ENCODE measurements around the gene ZNF436.
A peak's percentile ranks its signal among the peaks of the same experiment; 100 is the strongest.

The ZNF436 gene

DNA sequence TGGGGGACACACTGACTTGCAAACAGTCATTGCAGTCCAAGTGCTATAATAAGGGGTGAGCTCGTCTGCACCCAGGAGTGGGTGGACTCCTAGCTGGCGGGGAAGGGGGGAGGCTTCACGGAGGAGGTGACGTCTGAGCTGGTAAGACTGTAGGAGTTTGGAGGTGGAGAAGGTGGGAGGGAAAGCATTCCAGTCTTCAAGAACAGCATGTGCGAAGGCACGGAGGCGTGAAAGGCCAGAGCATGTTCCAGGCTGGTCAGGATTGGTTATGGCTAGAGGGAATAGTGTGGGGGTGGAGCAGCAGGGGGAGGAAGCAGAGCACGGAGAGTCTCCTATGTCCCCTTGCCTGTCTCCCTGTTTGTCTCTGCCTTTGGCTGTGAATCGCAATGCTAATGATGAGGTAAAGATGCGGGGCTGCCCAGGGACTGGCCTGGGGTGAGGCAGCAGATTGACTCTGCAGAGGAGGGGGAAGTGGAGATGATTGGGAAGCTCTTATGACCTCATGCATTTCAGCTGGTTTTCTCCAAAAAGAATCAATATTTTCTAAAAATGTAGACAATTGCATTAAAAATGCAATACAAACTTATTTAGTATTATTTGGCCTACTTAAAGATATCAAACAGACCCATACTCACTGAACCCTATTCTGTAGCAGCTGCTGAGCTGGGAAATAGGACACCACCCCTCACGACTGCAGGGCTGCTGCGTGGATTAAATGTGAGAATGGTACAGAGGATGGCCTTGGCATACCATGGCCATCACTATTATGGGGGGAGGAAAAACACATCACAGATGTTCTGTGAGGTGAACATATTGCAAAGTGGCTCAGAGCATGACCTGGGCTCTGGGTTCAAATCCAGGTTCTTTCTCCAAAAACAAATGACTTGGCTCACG lies 2.6 kb upstream of the ZNF436 start:
- no peaks in the 10 kb centered on the region for H3K27me3 ChIP-seq (ENCODE audit: insufficient read depth, low read depth, severe bottlenecking)
- DNase-seq, result peak; percentile 27
- no peaks in the 10 kb centered on the region for H3K9me3 ChIP-seq (ENCODE audit: severe bottlenecking)
- no peaks in the 10 kb centered on the region; the same call in 1 of the 2 replicates for H3K36me3 ChIP-seq
- peak overlapping the region; percentile 96 for H3K27ac ChIP-seq
- no peak overlapping the region for H3K4me3 ChIP-seq (ENCODE audit: low read depth, low read length)
- TF ChIP-seq, protein P1, sequence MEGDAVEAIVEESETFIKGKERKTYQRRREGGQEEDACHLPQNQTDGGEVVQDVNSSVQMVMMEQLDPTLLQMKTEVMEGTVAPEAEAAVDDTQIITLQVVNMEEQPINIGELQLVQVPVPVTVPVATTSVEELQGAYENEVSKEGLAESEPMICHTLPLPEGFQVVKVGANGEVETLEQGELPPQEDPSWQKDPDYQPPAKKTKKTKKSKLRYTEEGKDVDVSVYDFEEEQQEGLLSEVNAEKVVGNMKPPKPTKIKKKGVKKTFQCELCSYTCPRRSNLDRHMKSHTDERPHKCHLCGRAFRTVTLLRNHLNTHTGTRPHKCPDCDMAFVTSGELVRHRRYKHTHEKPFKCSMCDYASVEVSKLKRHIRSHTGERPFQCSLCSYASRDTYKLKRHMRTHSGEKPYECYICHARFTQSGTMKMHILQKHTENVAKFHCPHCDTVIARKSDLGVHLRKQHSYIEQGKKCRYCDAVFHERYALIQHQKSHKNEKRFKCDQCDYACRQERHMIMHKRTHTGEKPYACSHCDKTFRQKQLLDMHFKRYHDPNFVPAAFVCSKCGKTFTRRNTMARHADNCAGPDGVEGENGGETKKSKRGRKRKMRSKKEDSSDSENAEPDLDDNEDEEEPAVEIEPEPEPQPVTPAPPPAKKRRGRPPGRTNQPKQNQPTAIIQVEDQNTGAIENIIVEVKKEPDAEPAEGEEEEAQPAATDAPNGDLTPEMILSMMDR (IDR thresholded peaks at IDR 0.05; ENCODE audit: low read depth, low read length), result no peak

DNA sequence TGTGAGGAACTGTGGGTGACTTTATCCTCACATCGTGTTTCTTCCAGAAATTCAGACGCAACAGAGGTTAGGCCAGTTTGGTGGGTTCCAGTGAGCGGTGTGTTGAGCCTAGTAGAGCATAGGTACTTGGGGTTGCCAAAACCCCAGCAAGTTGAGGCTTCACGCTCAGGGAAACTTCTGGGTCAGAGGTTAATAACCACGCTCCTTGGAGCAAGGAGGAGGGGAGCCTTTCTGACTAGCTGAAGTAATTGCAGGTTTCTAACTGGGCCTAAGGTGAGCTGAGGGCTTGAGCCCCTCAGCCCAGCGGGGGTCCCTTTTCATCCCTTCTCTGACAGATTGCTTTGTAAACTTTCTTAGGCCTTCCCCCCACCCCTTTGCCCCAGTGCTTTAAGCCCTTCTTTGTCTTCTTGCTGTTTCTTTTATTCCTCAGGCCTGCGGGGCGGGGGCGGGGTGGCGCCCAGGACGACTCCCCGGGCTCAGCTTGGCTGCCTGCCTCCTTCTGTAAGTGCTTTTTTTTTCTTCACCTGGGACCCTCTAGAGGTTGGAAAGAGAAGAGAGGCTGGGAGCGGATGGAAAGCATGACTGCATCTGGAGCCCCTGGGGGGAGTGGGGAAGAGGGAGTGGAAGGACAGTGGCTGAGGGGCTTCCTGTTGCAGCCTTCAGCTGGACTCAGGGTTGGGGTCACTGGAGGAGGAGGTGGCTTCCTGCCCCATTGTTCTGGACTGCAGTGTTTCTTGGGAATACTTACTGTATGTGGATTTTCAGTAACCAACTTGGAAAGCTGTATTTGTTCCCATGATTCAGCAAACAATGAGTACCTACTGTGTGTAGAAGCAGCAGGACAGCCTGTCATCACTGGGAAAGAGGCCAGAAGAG lies 1.3 kb upstream of the ZNF436 start:
- Histone ChIP-seq H3K9me3 (ENCODE audit: severe bottlenecking) (no peaks in the 10 kb centered on the region), H3K36me3 (peaks cover 10% of the 10 kb centered on the region), H3K27ac (peak overlapping the region; percentile 96), H3K4me3 (ENCODE audit: low read depth, low read length) (peak overlapping the region; percentile 100), H3K27me3 (ENCODE audit: insufficient read depth, low read depth, severe bottlenecking) (no peaks in the 10 kb centered on the region)
- peak; percentile 83 for DNase-seq
- TF ChIP-seq, protein P1 (IDR thresholded peaks at IDR 0.05; ENCODE audit: low read depth, low read length), result no peak

DNA sequence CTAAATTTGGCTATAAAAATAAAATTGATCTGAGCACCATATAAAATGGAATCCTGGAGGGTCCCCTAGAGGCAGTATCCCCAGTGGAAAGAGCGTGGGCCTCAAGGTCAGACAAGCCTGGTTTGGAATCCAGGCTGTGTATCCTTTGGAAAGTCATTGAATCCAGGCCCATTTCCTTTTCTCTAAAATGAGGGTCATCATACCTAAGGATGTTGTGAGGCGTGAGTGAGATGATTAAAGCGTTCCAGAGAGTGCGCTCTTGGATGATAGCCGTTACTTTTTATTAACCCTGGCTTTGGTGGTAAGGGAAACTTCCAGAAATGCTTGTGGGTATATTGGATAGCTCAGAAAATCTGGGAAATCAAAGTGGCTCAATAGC lies 683 bp upstream of the ZNF436 start:
- Histone ChIP-seq H3K4me3 (ENCODE audit: low read depth, low read length) (peak overlapping the region; percentile 100), H3K27me3 (ENCODE audit: insufficient read depth, low read depth, severe bottlenecking) (no peaks in the 10 kb centered on the region)

DNA sequence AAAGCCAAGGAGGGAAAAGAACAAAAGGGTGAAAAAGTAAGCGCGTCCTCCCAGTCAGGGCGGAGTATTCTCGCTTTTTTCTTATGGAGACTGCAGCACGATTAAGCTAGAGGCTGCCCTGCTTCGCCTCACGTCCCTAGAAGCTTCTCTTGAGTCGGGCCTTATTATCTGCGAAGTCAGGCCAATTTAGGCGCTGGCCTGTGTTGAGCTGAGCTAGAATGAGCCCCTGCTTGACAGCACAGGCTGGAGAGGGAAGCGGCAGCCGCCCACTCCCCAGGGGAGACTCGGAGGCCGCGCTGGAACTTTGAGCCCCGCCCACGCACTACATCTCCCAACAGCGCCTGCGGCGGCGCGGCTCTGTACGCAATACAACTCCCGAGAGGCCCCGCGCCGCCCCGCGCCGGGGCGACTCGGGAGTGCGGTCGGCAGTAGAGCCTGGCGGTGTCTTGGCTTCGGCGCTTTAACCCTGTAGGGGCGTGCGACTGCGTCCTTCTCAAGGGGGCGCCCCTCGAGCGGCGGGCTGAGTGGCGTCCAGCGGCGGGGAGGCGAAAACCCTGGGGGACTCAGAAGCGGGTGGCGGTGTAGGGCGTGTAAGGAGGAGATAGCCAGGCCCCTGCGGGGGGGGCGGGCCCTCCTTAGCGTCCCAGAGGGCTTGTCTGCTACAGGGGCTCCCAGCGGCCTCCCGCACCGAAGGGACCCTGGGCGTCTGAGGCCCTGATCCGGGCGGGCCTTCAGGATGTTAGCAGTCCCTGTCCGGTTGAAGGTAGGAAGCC lies 888 bp downstream of the ZNF436 start:
- peak overlapping the region; percentile 100 for H3K4me3 ChIP-seq (ENCODE audit: low read depth, low read length)
- peak; percentile 93 for DNase-seq
- H3K27ac ChIP-seq, result peak overlapping the region; percentile 96
- peaks cover 27% of the 10 kb centered on the region for H3K36me3 ChIP-seq
- TF ChIP-seq, protein P1 (IDR thresholded peaks at IDR 0.05; ENCODE audit: low read depth, low read length), result peak; percentile 35
- peaks cover 12% of the 10 kb centered on the region for H3K9me3 ChIP-seq (ENCODE audit: severe bottlenecking)
- no peaks in the 10 kb centered on the region for H3K27me3 ChIP-seq (ENCODE audit: insufficient read depth, low read depth, severe bottlenecking)

More for the DNA sequence above, 683 bp upstream of the ZNF436 start:
- TF ChIP-seq, protein P1 (IDR thresholded peaks at IDR 0.05; ENCODE audit: low read depth, low read length), result no peak
- peaks cover 14% of the 10 kb centered on the region for H3K36me3 ChIP-seq
- H3K9me3 ChIP-seq (ENCODE audit: severe bottlenecking), result peaks cover 2% of the 10 kb centered on the region
- peak overlapping the region; percentile 96 for H3K27ac ChIP-seq
- no peak for DNase-seq

DNA sequence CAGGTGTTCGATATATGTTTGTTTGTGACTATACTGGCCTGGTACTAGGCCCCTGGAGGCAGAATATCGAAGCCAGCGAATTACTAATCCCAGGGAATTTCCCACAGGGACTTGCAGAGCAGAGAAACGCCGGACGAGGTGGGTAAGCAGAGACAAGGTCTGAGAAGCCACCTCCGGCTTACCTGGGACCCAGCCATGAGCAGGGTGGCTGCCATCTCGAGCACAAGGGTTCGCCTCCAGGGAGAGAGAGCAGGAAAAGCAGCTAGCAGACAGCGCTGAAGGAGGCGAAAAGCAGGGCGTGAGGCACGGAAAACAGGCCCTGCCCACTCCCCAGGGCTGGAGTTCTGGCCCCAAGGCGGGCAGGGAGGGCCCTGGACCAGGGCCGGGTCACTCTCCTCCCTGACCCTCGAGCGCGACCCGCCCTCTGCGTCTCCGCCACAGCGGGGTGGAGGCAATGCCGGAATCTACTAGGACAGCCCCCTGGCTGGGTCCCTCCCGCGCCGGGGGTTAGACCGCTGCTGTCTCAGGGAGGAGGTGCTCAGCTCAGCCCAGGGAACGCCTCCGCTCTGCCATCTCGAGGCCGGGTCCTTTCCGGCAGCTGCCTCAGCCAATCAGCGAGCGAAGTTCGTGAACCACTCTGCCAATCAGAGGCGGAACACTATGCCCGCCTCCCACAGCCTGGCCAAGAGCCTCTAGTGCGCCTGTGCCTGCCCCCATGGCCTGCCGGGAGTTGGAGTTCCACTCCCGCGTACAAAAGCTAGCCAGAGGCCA lies 1.7 kb downstream of the ZNF436 start:
- peak overlapping the region; percentile 96 for H3K27ac ChIP-seq
- peak overlapping the region; percentile 100 for H3K4me3 ChIP-seq (ENCODE audit: low read depth, low read length)
- peak; percentile 99 for DNase-seq
- peaks cover 35% of the 10 kb centered on the region for H3K36me3 ChIP-seq
- no peaks in the 10 kb centered on the region for H3K27me3 ChIP-seq (ENCODE audit: insufficient read depth, low read depth, severe bottlenecking)
- TF ChIP-seq, protein P1 (IDR thresholded peaks at IDR 0.05; ENCODE audit: low read depth, low read length), result no peak
- peaks cover 18% of the 10 kb centered on the region for H3K9me3 ChIP-seq (ENCODE audit: severe bottlenecking)

Data from WERI-Rb-1 (cell line).